Suppressor macrophage (primary cell): Measurements from ENCODE around the gene GRIK3.
A peak's percentile ranks its signal among the peaks of the same experiment; 100 is the strongest.

ENCODE experiments used
- DNase-seq, 4 experiments: peaks; one replicate each; pipeline ENCODE4 v3.0.0-alpha.2; 2020 to 2022

The GRIK3 gene

DNA sequence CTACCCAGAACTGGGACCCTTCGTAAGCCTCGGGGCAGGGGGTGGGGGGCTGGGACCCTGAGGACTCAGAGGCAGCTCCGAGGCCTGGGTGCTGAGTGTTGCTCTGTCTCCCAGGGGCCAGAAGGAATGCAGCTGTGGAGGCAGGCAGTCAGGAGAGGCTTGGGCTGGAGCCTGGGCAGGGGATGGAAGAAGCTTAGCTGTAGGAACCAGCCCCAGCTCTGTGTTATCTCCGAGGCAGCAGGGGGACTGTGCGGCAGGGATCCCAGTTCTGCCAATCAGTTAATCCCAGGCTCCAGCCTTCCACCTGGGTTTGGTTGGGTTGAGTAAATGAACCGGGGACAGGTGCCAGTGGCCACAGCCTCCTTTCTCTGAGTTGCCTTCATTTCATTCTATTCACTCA lies 8.2 kb upstream of the GRIK3 start:
- no peak for DNase-seq

DNA sequence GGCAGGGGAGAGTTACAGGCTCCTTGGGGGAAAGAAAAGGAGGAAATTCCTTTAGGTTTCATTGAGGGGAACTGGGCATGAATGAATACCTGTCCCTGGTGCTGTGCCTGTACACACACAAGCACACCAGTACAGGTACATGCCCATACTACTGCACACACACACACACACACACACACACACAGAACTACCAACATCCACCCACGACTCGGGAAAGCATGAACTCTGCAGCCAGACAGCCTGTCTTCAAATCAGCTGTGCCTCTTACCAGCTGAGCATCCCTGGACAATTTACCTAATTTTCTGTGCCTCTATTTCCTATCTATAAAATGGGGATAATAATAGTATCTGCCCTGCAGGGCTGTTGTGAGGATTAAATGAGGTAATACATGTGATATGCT lies 7.2 kb upstream of the GRIK3 start:
- DNase-seq: no peak

DNA sequence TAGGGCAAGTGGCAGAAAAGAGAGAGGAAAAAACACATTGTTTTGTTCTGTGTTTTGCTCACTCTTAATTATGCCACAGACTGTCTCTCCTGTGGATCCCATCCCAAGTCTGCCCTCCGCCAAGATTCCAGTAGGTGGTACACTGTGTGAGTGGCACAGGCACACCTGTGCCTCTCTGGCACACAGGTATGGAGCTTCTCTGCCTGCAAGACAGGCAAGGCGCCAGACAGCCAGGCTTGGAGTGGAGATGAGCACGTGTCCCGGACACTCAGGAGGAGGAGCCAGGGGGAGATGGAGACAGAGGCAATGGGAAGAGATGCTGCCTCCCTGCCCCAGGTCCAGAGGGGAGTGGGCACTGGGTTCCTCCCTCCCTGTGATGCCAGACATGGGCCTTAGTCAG lies 6.5 kb upstream of the GRIK3 start:
- DNase-seq: no peak

DNA sequence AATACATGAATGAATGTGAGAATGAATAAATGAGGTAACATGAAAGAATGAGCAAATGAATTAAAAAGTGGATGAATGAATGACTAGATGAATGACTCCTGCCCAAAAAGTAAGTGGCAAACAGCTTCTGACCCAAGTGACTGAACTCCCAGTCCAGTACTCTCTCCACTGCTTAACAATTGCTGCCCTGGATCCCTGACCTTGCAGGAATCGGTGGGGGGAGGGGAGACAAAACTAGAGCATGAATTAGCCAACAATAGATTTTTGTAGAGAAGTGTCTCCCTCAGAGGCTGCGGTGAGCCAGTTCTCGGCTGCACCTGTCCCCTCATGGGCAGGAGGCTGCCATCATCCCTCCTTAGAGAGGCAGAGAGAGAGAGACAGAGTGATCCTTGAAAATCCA lies 5.9 kb upstream of the GRIK3 start:
- no peak for DNase-seq

DNA sequence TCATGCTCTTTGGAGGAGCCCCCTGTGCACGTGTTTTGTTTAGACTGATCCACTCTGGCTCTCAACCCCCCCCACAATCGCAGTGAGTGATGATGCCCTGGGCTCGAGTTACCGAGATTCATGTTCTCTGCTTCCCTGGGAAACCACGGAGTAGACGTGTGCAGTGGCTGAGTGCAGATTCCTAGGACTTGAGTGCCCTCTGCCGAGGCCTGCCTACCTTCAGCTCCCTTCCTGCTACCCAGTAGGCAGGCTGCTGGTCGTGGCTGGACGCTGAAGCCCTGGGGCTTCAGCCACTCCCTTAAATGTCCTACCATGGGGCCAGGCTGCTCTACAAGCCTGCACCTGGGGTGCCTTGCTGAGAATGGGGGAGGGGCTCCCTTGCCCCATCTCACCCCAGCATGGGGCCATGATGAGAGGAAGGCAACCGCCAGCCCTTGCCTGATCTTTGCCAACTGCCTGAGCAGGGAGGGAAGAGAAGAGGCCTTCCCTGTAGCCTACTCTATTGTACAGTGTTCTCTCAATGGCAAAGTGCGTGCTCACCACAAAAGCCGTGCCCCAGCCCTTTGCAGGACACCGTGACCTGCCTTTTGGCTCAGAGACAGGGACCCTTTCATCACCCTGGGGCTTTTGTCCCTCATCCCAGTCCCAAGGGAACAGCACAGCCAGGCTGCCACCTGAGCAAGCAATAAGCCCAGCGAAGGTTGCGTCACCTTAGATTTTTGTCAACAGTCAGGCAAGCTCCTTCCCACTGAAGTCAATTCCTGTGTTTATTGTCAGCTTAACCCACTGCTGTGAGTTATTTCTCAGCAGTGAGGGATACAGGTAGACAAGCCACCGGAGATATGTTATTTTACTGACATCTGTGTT lies 4.1 kb upstream of the GRIK3 start:
- peak in 2 of 4 experiments; percentile 7 to 18 for DNase-seq

DNA sequence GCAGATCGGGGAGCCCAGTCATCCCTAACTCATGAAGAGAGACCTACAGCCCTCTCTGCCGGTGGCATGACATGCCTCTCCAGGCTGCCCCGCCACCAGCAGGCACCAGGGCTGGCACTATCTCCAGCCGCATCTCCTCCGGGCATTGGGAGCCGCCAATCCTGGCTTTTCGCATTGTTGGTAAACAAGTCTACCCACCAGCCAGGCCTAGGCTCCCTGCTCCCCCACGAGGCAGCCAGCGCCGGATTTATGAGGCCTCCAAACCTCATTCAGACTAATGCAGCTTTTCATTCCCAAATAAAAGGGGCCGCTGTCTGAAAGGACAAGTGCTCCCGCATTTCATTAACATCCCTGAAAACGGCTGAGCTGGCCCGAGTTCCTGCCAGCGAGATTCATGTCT lies 3.4 kb upstream of the GRIK3 start:
- no peak for DNase-seq

DNA sequence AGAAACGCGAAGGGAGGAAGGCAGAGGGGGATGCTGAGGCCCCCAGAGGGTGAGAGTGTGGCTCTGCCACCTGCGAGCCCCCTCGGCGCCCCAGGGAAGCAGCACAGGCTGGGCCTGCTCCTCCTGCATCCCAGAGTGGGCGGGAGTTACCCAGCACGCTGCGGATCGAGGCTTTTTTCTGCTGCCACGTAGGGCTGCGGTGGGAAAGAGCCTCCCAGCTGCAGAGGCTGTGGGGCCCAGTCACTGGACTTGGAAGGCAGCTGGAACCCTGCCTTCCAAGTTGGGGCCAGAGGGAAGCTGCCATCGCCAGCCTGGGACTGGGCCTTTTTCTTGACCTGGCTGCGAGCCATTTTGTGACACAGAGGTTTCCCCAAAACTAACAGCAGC lies 2.3 kb upstream of the GRIK3 start:
- DNase-seq: no peak

DNA sequence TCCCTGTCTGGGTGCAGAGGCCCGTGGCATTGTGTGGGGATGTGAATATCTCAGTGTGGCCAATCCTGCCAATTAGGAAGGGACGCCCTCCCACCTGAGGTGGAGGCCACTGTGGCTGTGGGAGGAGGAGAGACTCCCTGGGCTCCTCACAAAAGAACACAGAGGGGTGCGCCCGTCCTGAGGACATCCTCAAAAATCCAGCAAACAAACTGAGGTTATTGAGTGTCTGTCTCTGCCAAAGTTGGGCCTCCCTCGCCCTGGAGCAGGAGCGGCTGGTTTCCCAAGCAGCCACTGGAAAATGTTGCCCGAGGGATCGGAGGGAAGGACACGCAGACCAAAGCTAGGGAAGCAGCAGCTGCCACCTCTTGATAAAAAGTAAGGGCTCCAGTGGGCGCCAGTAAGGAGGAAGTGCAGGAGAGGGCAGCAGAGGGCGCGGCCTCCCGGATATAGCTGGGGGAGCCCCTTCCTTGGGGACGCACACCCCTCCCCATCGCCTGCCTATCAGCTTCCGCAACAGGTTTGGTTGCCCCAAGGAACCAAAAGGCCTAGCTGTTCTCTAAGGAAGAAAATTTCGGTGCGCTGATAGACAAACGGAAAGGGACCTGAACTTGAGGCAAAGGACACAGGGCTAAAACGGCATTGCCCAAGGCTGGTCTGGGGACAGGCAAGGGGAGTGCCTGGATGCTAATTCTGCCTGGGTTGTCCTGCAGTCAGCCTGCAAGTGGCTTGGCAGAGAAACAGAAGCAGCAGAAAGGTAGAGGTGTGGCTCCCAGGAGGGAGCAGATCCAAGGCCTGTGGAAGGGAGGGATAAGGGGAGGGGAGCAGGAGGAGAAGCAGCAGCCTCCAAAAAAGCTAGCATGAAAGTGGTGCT lies 1.7 kb upstream of the GRIK3 start:
- peak in 2 of 4 experiments; percentile 9 to 16 for DNase-seq

DNA sequence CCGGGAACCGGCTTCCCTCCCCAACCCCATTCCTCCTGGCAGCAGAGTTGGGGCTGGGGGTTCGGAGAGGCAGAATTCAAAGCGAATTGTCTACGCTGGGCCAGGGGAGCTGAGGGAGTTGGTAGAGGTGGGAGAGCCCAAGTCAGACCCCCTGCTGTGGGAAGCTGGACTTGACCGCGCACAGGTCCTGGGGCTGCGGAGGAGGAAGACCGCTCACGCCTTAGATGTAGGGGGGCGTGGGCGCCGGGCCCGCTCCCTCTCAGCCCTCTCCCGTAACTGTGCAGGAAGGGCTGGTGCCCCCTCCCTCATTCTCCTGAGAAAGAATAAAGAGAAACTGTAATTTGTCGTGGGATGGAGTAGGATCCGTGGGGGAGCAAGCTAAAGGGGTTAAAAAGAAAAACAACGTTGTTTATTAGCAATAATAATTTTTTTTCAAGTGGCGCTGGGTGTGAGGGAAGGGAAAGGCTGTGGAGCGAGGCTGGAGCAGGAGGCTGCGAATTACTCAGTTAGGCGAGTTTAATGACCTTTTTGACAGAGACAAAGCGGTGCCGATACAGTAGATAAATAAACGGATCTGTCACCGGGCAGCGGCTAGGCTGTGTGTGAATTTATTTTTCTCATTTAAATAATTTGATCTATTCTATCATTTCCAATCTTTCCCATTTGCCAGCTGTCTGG lies 838 bp upstream of the GRIK3 start:
- DNase-seq: no peak

DNA sequence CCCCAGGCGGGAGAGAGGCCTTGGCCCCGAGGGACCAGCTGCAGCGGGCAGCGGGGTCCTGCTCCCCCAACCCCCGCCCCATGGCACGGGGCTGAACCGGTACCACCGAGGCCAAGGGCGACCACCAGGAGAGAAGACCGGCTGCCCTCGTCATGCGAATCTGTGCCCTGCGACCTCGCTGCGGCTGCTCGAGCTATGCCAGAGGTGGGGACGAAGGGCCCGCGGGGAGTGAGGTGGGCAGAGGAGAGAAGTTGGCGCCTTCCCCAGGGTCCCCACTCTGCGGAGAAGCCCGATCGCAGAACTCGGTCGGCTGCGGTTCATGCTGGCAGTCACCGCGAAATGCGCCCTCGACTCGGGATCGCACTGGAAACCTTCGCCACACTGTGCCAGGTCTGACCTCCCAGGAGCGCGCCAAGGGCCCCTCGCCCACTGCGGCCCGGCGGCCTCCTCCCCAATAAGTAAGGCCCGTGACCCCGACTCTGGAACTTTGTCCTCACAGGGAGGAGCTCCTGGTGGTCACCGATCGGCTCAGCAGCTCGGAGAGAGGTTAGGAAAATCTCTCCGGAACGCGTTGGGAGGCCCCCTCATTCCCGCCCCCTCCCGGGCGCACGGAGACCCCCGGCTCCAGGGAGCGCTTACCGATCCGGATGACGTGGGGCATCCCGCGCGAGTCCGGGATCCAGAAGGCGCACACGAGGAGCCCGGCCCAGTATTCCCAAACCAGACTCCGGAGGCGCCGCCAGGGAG lies 787 bp downstream of the GRIK3 start:
- no peak for DNase-seq

DNA sequence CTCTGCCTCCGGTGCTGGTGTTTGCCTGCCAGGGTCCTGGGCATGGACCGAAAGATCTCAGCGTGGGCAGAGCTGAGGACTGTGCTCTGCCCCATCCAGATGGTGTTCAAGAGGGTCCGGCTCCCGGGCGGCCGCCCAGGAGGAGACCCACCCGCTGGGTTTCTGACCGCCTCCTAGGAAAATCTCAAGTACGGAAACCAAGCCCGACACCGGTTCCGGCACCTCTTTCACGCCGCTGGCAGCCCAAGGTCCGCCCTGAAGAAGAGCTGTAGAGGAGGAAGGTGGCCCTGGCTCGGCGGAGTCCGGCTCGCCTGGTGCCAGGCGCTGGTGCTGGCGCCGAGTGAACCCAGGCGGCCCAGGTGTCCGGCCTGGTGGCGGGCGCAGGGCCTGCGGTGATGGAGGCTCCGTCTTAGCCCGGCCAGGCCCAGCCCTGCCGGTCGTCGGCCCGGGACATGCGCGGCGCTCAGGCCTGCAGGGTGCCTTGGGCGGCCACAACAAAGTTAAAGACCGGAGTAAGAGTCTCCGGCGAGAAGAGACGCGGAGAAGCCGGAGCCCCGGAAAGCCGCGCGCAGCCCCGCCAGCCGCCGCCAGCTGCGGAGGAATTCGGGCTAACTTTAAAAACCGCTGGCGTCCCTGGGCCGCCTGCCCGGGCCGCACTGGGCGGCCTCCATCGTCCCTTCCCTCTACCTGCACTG lies 1.5 kb downstream of the GRIK3 start:
- no peak for DNase-seq

DNA sequence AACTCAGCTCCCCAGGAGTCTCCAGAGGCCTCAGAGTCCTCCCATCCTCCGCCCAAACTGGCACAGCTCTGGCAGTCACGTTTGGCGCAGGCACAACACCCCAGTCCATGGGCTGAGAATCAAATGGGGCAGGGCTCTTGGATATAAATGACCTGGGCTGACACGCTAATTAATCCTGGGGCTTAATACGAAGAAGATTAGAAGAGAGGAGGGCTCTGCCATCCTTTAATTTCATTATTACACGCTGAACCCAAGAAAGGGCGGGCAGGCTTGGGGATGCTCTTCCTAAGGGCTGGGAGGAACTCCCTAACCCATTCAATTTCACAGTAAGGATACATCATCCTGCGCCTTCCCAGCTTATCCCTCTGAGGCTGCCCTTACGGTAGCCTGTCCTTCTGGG lies 2.4 kb downstream of the GRIK3 start:
- DNase-seq: no peak

DNA sequence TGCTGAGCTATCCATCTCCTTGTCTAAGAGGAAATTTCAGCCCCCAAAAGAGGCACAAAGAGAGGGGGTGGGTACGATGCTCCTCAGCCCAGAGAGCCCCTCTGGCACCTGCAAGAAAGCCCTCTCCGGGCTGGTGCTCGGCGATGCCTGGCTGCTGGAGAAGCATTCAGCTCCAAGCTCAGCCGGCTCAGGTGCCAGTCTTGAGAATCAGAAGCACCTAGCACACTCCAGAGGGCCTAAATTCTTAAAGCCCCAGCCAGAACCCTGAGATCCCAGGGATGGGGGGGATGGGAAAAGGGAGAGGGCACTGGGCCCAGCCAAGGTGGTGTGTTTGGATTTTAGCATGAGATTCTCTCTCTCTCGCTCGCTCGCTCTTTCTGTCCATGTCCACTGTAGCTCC lies 2.9 kb downstream of the GRIK3 start:
- no peak for DNase-seq

DNA sequence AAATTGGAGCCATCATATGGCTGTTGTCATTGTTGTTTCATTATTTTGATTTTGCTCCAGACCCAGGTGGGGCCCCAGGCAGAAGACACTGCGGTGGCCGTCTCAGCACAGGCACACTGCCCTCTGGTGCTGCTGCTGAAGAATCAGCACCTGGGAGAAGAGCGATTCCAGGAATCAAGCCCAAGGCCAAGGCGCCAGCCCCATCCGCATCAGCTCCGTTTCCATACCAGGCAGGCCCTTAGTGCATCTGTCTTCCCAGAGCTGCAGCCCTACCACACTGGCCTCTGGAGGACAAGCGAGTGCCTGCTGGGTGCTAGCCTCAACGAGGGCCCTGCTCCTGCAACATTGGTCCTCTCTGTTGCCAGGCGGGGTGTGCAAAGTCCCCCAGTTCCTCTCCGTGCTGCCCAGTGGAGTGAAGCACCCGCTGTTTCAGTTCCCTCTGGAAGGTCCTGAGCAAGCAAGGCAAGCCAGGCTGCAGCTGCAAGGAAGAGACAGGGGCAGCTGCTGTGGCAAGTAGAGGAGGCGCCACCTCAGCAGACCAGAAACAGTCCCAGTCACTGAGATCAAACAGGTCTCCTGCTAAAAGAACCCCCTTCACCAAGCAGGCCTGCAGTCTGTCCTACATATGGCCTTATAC lies 5.2 kb downstream of the GRIK3 start:
- DNase-seq: peak in 2 of 4 experiments; percentile 22 to 26

DNA sequence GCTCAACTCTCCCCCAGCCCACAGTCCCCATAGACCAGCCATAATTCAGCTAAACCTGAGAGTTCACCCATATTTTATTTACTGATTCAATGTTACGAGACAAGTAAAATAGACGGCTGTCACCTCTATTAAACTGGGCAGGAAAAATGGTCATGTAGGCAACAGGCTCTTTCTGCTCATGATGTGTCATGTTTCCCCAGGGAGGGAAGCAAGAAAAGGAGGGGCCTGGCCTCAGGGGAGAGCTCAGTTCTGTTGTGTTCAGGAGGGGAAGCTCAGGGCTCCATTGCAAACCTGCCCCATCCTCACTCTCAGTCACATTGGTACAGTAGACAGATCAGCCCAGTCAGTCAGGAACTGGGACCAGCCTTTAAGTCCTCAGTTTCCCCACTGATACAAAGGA lies 12.8 kb downstream of the GRIK3 start:
- DNase-seq: no peak

DNA sequence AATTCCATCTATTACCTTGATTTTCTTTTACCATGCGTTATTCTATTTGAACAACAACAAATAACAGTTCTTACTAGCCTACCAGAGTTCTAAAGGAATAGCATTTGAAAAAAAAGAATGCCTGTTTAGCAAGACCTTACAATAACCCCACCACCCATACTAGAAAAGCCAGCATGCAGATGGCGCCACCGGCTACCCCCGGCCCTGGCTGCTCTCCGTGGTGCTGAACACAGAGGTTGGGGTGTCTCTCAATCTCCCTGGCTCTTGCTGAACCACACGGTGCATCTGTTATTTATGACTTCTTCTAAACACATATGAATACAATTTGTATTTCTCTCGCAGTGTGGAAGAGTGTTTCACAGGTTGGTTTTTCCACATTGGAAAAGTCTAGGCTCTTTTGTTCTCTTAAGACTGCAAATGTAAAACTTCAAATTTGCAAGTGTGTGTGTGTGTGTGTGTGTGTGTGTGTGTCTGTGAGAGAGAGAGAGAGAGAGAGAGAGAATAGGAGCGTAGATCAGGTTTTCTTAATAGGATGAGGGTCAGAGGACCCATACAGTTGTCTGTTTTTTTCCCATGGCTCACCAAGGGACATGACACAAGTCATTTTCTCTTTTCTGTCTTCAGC lies 13.6 kb downstream of the GRIK3 start:
- peak in 2 of 4 experiments; percentile 7 to 26 for DNase-seq

DNA sequence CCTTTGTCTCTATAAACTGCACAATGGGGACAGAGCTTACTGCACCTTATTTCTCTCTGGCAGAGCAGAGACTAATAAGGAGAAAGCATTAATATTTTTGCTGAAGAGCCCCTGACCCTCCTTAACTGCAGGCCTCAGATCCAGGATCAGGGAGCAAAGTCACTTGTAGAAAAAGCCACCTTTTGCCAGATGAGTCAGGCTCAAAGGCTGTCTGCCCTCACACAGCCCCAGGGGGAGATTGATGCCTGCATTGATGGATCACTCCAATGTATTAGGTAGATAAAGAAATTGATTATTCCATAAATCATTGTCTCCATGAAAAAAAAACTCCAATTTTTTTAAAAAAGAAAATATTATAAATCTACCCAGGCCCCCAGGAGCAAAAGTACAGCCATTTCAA lies 15.8 kb downstream of the GRIK3 start:
- no peak for DNase-seq

DNA sequence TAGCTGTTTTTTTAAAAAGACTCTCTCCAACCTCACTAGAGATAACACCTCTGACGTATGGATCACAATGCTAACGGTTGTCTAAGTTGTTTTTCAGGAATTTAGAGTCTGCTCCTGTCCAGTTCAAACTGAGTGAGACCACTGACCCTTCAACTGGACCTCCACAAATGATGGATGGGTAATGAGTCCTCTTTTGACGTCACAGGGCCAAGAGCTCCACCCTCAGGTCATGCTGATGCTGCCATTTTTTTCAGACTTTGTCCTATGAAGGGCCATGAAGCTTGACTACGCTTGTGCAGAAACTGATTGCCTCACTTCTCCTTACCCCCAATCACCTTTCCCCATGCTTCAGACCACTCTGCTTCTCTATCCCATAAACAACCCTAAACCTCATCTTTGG lies 16.6 kb downstream of the GRIK3 start:
- no peak for DNase-seq

DNA sequence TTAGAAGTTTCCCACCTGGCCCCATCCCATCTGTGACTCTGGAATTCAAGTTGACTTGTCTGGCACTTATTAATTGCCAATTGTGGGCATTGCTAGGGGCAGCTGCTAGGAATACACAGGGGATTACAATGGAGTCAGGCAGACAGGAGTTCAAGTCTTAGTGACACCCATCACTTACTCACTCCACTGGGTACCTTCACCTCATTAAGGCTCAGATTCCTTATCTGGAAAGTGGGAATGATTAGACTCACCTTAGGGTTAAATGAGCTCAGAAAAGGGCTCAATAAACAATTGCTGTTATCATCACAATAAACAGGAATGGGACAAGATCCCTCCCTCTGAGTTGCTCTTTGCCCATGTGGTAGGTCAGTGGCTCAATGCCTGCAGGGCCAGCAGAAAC lies 18.2 kb downstream of the GRIK3 start:
- DNase-seq: no peak

DNA sequence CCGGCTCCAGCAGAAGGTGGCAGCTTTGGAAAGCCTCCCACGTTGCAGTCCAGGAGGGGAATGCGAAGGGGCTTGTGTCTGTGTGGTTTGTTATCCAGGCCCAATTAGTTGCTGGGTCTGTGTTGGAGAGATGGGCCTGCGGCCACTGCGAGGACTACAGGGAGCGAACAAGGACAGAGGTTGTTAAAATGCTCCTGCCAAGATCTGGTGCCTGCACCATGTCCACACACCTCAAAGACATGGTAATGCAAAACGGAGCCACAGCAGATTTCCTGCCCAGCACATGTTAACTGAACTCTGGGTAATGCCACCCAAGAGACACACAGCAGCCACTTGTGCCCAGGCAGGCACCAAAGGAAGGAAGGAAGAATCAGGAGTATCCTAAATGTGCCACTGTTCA lies 18.6 kb downstream of the GRIK3 start:
- no peak for DNase-seq

DNA sequence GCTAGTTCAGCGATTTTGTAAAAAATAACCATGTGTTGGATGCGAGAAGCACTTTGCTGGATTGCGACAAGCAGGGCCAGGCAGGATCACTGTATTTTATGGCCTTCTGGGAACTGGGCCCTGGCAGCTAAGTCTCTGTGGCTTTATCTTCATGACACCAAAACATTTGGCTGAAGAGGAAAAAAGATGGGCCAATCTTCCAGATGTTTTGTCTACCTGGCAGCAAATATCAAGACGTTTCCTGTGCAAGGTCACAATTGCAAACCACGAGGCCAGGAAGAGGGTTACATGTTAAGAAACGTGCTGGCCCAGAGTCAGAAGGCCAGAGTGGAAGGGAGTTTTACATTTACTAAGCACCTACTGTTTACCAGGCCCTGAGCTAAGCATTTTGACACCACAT lies 22.1 kb downstream of the GRIK3 start:
- no peak for DNase-seq
